Left ventricle myocardium inferior (tissue), 1 donor: ENCODE results near the gene IGSF23. TPM values are rescaled to one million over a fixed set of nuclear protein-coding genes. Genes with fewer than 3 reads are reported as not detected.
A peak's percentile ranks its signal among the peaks of the same experiment; 100 is the strongest.
"Not testable (repeated sequence)": the region's sequence is repeated elsewhere in the genome, so short reads cannot be mapped to it uniquely, and the experiment has no call there.

Experiments used
- DNase-seq: peaks from one replicate; pipeline ENCODE4 v3.0.0-alpha.2; 2020
- H3K27ac ChIP-seq: fragments of 200-600 bp; replicated peaks from 2 replicates; pipeline ENCODE4 v1.8.0; 2021
- H3K27me3 ChIP-seq: fragments of 200-600 bp; 2 replicates; pipeline ENCODE4 v1.8.0; 2021; ENCODE audit warnings: low read depth
- H3K36me3 ChIP-seq: fragments of 200-600 bp; 2 replicates; pipeline ENCODE4 v1.8.0; 2021
- H3K4me1 ChIP-seq: fragments of 200-600 bp; 2 replicates; pipeline ENCODE4 v1.8.0; 2021
- H3K4me3 ChIP-seq: fragments of 200-600 bp; 2 replicates; pipeline ENCODE4 v1.8.0; 2021; ENCODE audit warnings: mild to moderate bottlenecking, moderate library complexity
- H3K9me3 ChIP-seq: fragments of 200-600 bp; replicated peaks from 2 replicates; pipeline ENCODE4 v1.8.0; 2021
- CTCF ChIP-seq: fragments of 200-600 bp; IDR thresholded peaks from 2 replicates; pipeline ENCODE4 v1.8.0; 2021; ENCODE audit warnings: antibody characterized with exemption, mild to moderate bottlenecking, borderline replicate concordance
- intact Hi-C: fragments of 100-400 bp; cut with micrococcal nuclease; formaldehyde crosslinking; loops from one replicate; pipeline ENCODE4 v1.11.0; 2022
- total RNA-seq: library from RNA; stranded (reverse); fragmentation: NEBNext Ultra II Directional; extraction: Animal tissue kit (Norgen Biotek cat#: 25700); gene quantifications from one replicate; pipeline ENCODE4 v1.2.1, GENCODE V29; 2021
- donor health status: DM: no; HTN: yes; CAD: no; lungs with severe emphysema.

The IGSF23 gene
- total RNA-seq, 1 donor from 2014 or later = not detected

GRCh38 chr19:44623626-44624025, 10.3 kb downstream of the IGSF23 start:
- Histone ChIP-seq H3K36me3 (no peaks in the 10 kb centered on the region), H3K27ac (no peak overlapping the region), H3K9me3 (no peaks in the 10 kb centered on the region), H3K4me1 (peaks cover 9% of the 10 kb centered on the region), H3K27me3 (no peaks in the 10 kb centered on the region), H3K4me3 (no peak overlapping the region)
- intact Hi-C loops = no loop called here
- no peak for DNase-seq
- no peak for TF ChIP-seq CTCF

GRCh38 chr19:44624840-44625354, 11.5 kb downstream of the IGSF23 start:
- Histone ChIP-seq H3K4me1 (peaks cover 9% of the 10 kb centered on the region), H3K36me3 (no peaks in the 10 kb centered on the region), H3K27me3 (no peaks in the 10 kb centered on the region), H3K4me3 (no peak overlapping the region), H3K9me3 (no peaks in the 10 kb centered on the region), H3K27ac (no peak overlapping the region)
- no peak for TF ChIP-seq CTCF
- intact Hi-C loops = no loop called here
- DNase-seq = no peak

GRCh38 chr19:44625637-44626036, 12.3 kb downstream of the IGSF23 start:
- H3K27me3 ChIP-seq, H3K27ac ChIP-seq, H3K36me3 ChIP-seq, H3K4me1 ChIP-seq, H3K4me3 ChIP-seq, DNase-seq, H3K9me3 ChIP-seq, intact Hi-C loops: not testable (repeated sequence)

- Histone ChIP-seq H3K27me3 (no peaks in the 10 kb centered on the region), H3K4me3 (no peak overlapping the region), H3K36me3 (no peaks in the 10 kb centered on the region), H3K27ac (no peak overlapping the region), H3K4me1 (peaks cover 9% of the 10 kb centered on the region), H3K9me3 (no peaks in the 10 kb centered on the region)
- TF ChIP-seq CTCF = no peak
- DNase-seq = no peak
- intact Hi-C loops = no loop called here
Measured at GRCh38 chr19:44626048-44626624, 12.8 kb downstream of the IGSF23 start.

GRCh38 chr19:44627631-44628030, 14.3 kb downstream of the IGSF23 start:
- Histone ChIP-seq H3K27me3 (no peaks in the 10 kb centered on the region), H3K36me3 (no peaks in the 10 kb centered on the region), H3K4me1 (peaks cover 9% of the 10 kb centered on the region), H3K9me3 (no peaks in the 10 kb centered on the region), H3K4me3 (no peak overlapping the region), H3K27ac (no peak overlapping the region)
- DNase-seq = no peak
- no peak for TF ChIP-seq CTCF
- intact Hi-C loops = no loop called here

GRCh38 chr19:44628793-44629192, 15.4 kb downstream of the IGSF23 start:
- TF ChIP-seq CTCF = no peak
- H3K4me1 ChIP-seq = peaks cover 18% of the 10 kb centered on the region
- no peaks in the 10 kb centered on the region for H3K9me3 ChIP-seq
- H3K27me3 ChIP-seq = no peaks in the 10 kb centered on the region
- H3K27ac ChIP-seq = no peak overlapping the region
- no peak overlapping the region for H3K4me3 ChIP-seq
- DNase-seq = no peak
- H3K36me3 ChIP-seq = no peaks in the 10 kb centered on the region
- intact Hi-C loops = no loop called here

GRCh38 chr19:44631611-44632010, 18.2 kb downstream of the IGSF23 start:
- H3K9me3 ChIP-seq, DNase-seq, intact Hi-C loops, H3K27ac ChIP-seq, H3K4me3 ChIP-seq, H3K27me3 ChIP-seq, H3K36me3 ChIP-seq: not testable (repeated sequence)
- peaks cover 28% of the 10 kb centered on the region for H3K4me1 ChIP-seq

- H3K9me3 ChIP-seq, H3K27me3 ChIP-seq, DNase-seq, H3K36me3 ChIP-seq, intact Hi-C loops: not testable (repeated sequence)
- peaks cover 29% of the 10 kb centered on the region for H3K4me1 ChIP-seq
- peak overlapping the region; percentile 70 for H3K27ac ChIP-seq
- H3K4me3 ChIP-seq = peak overlapping the region; percentile 45
Measured at GRCh38 chr19:44634058-44634457, 20.7 kb downstream of the IGSF23 start.
